Middle frontal gyrus (tissue), 1 donor: ENCODE data around the gene TUBG2.
"Not testable (repeated sequence)": the region's sequence is repeated elsewhere in the genome, so short reads cannot be mapped to it uniquely, and the experiment has no call there.

Experiments
- DNase-seq: peaks from one replicate; pipeline ENCODE4 v3.0.0-alpha.2; 2015; ENCODE audit warnings: low spot score; ENCODE audit errors: extremely low spot score

The TUBG2 gene

DNA sequence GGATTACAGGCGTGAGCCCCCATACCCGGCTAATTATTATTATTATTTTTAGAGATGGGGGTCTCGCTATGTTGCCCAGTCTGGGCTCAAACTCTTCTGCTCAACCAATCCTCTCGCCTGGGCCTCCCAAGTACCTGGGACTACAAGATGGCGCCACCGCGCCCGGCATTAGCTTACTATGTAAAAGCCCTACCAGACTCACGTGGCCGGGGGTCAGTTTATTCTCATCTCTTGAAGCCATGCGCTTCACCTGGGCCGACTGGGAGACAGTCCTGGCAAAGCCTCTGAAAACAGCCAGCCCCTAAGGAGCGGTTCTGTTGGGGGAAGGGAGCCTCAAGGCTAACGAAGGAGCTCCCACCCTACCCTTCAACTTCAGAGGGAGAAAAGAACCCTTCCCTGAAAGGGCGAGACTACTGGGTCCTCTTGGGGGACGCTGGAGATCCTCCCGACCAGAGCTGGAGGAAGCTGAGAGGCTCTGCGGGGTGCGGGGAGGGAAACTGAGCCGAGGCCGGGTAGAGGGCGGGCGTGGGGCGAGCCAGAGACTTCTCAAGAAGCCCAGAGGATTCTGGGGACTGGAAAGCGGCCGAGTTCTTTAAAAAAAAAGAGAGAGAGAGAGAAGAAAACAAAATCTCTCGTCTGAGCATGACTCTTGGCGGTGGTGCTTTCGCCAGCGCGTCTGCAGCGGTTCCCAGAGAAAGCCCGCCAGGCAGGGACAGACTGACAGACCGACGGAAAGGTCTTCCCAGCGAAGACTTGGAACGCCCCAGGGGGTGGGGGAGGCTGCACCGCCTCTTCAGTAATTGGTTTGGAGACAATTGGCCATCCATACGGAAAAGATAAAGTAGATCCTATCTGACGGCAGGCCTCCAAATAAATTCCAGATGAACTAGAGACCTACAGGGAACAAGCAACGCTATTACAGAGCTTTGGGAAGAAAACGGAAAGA lies 5.6 kb upstream of the TUBG2 start:
- DNase-seq: no peak

DNA sequence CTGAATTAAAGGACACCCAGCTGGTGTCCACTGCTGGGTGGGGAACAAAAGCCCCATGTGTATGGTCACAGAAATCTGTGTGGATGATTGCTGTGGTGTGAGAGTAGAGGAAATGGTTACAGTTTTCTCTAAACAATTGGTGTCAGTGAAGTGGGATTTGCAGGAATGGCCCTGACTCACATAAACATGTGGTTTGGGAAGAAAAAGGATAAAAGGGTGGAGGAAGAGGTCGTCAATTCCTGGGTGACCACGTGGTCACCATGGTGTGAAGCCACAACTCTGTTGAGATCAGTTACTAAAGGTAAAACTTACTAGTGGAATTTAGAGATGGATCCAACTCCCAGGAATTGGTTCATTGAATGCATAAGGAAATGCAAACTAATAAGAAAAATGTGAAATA lies 3.6 kb upstream of the TUBG2 start:
- DNase-seq: no peak

DNA sequence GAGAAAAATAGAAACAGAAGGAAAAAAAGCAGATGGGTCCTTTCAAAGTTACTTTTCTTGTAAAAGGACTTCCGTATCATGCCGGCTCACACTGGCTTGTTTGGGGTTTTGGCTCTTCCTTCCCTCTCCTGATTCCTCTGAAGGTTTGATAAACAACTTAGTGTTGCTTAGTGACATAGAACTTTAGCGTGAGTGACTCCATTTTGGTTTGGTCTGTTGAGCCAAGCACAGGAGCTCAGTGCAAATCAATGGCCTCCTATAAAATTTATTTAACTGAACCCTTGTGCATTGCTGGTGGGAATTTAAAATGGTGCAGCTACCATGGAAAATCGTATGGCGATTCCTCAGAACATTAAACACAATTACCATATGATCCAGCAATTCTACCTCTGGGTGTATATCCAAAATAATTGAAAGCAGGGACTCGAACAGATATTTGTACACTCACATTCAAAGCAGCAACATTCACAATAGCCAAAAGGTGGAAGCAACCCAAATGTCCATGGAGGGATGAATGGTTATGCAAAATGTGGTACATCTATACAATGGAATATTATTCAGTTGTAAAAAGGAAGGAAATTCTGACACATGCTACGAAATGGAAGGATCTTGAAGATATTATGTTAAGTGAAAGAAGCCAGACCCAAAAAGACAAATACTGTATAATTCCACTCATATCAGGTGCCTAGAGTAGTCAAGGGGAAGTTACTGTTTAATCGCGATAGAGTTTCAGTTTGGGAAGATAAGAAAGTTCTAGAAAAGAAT lies 1.1 kb upstream of the TUBG2 start:
- no peak for DNase-seq

DNA sequence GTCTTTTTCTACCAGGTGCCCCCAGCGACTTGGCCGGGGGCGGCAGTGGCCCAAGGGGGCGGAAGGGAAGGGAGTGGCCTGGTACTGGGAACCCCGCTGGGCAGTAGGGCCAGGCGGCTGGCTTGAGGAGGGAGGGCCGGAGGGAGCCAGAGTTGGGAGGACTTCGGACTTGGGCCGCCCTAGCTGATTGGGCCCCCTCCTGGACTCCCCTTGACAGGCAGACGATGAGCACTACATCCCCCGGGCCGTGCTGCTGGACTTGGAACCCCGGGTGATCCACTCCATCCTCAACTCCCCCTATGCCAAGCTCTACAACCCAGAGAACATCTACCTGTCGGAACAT lies 819 bp downstream of the TUBG2 start:
- DNase-seq: not testable (repeated sequence)

DNA sequence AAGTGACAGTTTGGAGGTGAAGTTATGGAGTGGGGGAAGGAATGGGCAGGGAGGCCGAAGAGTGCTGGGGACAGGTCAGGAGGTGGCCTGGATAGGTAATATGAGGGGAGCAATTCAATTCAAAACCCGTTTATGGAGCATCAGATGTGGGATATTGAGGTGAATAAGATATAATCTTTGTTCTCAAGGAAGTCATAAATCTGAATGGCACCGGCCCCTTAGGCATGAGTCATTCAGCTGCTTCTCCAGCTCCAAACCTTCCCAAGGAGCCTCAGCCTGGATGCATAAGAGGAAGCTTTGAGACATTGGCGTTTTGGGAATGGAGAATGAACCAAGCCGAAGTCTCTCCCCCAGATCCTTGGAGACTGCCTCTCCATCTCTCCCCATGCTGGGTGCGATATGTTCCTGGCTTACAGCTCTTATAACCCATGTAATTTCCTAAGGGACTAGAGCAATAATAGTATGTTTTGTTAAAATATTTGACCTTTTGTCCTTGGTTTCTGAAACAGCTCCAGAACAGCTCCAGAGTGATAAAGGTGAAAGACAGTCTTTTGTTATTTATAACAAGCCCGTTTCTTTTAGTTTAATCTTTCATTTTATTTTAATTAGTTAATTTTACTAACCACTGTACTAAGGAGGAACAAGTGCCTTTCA lies 1.7 kb downstream of the TUBG2 start:
- DNase-seq: no peak

DNA sequence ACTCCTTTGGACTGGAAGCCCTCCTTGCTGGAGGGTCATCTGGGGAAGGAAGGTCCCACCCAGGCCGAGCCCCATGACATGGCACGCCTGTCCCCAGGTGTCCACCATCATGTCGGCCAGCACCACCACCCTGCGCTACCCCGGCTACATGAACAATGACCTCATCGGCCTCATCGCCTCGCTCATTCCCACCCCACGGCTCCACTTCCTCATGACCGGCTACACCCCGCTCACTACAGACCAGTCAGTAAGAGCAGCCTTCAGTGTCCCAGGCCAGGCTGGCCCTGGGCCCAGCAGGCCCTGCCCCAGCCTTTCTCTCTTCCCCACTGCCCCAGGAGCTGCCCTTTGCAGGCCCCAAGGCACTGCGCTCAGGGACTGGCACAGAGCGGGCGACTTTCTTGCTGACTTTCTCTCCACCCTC lies 6.5 kb downstream of the TUBG2 start:
- no peak for DNase-seq

DNA sequence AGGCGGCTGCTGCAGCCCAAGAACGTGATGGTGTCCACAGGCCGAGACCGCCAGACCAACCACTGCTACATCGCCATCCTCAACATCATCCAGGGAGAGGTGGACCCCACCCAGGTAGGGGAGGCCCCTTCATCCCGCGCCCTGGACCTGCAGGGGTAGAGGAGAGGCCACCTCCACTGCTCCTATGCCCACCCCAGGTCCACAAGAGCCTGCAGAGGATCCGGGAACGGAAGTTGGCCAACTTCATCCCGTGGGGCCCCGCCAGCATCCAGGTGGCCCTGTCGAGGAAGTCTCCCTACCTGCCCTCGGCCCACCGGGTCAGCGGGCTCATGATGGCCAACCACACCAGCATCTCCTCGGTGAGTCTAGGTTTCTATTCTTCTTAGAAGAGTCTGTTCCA lies 7.0 kb downstream of the TUBG2 start:
- not testable (repeated sequence) for DNase-seq

DNA sequence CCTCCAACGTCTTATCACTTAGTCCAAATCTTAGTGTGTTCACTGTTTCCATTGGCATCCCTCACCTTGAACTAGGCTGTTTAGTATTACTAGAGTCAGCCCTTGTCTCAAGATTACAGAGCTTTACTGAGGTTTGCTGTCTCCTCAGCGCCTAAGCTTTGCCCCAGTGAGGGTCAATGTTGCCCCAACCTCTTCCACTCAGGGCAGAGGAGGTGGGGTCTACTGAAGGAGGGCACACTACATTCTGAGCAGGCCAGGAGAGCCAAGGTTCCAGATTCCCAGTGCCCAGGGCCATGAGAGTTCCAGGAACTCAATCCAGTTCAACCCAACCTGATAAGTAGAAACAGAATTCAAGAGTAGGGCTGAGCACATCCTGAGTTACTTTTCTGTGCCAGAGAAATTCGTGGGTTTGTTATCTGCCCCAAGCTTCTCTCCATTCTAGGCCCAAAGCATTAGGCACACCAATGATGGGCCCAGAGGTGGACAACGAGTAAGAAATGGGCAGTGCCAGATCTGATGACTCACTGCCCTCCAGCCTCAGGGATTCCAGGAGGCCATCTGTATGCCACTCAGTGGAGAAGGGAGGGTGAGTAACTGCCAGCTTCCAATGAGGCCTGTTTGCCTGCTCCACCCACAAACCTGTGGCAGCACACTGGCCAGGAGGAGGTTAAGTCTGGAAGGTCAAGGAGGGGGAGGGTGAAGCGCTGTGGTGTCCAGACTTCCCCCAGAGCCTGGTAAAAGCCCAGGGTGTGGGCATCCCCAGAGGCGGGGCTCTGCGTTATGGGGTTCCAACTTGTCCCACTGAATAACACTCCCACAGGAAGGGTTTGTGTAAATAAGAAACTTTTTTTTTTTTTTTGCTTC lies 8.2 kb downstream of the TUBG2 start:
- DNase-seq: no peak

DNA sequence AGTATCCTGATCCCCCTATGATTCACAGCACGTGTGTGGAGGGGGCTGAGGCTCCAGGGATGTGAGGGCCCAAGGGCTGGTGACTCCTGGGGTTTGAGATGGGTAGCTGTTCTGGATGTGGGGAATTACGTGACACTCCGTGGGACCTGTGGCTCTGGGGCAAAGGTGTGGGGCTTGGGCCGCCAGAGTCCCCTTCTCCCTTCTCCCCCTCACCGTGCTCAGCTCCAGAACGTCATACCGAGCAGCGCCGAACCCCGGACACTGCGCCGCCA lies 10.6 kb downstream of the TUBG2 start:
- DNase-seq: no peak

DNA sequence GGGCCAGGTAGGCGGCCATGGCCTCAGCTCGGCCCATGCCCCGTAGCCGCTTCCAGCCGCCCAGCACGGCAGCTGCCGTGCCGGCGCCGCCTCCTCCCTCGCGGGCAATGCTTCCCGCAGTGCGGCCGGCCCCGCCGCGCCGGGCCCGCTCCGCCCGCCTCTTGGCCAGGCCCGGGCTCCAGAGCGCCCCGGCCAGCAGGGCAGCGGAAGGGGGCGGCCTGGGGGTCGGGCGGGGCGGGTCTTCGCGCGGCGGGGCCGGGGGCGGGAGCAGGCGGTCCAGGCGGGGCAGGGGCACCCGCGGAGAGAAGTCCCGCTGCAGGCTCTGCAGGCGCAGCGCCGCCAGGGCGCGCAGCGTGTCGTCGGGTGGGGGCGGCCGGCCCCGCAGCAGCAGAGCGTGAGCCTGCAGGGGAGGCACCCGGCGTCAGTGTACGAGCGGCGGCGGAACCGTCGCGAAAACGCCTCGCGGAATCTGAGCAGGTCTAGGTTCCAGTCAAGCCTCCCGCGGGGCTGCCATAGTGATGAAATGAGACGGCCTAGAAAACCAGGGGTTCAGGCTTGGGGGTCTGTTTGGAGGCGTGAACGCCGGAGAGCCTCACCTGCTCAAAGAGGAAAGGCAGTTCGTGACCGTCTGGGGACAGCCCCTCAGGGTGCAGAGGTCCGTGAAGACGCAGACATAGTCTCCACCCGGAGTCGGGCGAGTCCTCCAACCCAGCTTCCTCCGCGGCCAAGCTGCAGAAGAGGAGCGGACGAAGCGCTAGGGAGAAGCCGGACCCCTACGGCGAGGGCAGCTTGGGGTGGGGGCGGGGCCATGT lies 11.1 kb downstream of the TUBG2 start:
- no peak for DNase-seq

DNA sequence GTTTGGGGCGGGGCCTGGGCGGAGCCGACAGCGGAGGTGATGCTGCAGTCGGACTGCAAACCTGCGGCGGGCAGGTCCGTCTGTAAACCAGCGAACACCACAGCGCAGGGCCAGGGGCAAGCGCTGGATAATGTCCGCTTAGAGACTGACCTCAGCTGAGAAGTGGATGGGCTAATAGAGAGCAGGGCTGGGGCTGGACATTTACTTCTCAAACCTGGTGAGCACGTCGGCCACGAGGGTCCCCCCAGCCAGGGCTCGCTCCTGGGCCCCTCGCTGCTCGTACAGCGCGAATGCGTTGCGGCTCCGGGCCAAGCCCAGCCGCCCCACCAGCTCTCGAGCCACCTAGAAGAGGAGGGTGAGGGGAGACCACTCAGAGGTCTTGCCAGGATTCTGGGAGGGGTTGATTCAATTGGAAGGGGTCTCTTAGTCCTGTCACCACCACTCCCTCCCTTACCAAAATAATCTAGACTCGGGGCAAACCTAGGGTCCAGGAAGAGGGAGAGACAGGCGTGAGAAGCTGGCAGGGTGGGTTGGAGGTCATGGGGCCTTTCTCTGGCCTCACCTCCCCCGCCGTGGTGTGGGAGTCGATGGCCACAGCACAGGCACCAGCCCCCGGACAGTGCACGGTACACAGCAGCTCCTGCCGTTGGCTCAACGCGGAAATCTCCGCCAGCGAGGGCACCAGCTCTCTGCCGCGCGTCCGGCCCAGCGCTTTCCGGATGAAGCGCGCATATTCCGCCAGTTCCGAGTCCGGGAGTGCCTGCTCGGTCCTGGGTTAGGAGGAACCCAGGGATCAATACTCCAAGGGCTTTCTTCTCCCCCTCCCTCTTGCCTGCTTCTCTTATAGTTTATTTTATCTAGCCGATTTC lies 11.9 kb downstream of the TUBG2 start:
- no peak for DNase-seq

DNA sequence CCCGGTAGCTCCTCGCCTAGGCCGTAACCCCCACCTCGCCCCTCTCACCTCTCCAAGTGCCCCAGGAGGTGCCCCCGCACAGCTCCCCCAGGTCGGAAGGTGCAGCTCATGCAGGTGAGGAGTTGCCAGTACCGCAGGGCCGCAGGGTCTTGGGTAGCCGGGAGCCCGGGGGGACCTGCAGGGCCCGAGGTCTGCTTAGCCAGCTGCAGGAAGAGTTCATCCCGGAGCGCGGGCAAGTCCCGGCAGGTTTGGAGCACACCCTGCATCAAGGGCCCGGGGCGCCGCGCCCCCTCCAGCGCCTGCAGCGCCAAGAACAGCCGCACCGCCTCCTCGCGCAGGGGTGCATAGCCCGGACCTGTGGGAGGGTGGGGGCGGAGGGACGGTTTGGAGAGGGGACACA lies 13.0 kb downstream of the TUBG2 start:
- no peak for DNase-seq

DNA sequence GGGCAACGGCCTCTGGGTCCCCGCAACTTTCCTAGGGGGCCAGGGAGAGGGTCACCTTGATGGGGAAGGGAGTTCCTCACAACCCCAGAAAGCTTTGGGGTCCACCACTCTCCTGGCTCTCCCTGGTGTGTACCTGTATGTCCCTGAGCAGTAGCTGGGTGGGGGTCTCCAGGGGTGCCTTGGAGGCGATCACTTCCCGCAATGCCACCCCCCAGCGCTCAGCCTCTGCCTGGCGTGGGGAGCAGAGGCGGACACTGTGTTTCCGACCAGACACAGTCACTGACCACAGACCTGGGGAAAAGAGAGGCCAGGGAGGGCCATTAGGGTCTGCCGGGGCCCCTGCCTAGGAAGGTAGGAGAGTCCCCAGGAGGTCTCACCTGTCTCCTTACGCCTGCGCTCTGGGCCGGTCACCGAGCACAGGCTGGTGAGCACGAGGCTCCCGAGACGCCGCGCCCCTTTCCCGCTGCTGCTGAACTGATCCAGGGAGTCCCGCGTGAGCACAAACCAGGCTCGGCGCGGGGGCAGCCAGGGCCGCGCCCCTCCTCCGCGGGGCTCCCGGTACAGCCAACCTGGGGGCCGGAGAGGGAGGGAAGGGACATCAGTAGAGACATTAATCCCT lies 14.3 kb downstream of the TUBG2 start:
- DNase-seq: no peak

DNA sequence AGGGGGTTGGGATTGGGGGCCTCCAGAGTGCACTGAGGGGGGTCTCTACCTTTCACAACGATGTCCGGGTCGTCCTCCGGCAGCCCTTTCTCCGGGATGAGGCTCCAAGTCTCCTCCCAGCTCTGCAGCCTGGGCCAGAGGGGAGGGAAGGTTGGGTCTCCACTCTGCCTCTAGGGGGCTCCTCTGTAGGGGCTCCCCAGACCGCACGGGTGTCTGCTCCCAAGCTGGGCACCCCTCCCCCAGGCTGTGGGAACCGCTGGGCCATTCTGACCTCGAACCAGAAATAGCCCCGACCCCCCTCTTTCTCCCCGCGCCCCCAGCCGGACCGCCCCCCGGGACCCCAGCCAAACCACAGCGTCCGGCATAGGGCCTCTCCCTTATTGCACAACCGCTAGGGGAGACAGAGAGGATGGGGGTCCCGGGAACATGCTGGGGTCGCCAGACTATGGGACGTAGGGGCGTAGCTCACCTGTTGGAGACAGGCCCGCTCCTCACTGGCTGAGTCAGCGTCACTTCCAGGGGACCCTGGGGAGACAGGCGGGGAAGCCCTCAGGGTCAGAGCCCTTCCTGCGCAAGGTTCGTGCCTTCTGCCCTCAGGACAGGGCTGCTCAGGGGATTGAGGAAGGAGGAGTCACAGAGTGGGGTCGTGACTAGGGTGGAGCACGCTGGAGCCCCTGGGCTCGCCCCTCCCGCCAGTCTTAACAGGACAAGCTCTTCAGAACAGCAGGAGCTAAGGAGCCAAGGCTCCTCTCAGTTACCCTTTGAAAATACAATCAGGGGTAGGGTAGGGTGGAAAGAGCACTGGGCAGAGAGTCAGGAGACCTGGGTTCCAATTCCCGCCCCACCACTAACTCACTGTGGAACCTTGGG lies 15.0 kb downstream of the TUBG2 start:
- DNase-seq: no peak

DNA sequence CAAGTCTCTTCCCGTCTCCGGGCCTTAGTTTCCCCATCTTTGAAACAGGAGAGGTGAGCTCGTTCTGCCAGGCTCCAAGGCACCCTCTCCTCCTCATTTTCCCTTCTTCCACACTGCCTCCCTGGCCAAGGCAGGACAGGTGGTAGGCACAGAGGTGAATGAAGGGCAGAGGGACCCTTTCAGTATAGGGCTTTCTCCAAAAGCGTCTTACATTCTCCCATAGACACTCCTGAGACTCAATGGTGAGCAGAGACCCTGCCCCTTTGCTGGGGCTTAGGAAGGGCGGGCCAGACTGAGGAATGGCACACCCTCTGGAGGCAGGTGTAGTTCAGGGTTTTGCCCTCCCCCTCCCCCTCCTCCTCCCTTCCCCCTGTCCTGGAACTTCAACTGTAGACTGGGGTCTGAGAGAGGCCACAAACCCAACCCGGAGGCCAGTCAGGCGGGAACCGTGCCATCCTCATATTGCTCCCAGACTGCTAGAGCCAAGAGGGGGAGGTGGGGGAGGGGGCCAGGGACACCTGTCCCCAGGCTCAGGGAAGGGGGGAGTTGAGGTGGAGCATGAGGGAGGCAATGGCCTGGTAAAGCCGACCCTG lies 15.8 kb downstream of the TUBG2 start:
- no peak for DNase-seq

DNA sequence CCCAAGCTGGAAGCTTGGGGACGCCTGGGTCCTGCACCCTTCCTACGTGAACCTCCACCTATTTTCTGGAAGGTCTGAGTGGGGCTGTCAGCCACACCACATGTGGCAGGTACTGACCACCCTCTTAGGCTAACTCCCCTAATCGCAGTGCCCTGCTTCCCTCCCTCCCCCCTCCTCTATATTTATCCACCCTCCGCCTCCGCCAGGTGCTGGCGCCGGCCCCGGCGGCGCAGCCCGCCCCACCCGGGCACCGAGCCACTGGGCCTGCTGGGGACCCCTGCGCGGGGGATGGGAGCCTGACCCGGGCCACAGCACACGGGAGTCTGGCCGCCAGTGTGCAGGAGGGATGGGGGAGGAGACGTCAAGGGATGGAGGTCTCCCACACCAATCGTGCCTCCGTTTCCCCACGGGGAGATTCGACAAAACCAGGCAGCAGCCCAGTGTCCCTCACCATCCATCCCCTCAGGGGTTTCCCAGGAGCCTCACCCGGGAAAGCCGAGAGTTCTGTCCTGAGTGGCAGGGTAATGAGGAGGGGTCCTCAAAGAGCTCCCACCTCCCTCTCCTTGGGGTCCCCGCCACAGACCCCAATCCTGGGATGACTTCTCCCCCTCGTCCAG lies 16.4 kb downstream of the TUBG2 start:
- DNase-seq: no peak

DNA sequence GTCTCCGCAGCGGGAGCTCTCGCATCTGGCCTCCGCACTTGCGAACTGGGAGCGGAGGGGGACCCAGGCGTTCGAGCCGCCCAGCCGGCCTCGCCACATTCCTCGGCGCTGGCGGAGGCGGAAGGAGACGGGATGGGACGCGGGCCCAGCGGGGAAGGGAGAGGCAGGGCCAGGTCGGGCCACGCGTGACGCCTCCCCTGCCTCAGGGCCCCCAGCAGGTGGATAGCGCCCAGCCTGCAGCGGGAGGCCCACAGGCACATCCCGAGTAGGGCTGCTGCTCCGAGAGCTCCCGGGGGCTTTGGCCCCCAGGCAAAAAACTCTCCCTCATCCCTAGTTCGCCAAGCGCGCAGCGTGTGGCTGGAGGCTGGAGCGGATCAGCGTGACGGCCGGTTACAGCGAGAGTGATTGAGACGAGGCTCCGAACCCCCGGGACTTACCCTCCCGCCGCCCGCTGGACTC lies 16.9 kb downstream of the TUBG2 start:
- DNase-seq: no peak
